Measurements from ENCODE around the gene ZDHHC15. TPM values are rescaled to one million over a fixed set of nuclear protein-coding genes. Genes with fewer than 3 reads are reported as not detected.
A peak's percentile ranks its signal among the peaks of the same experiment; 100 is the strongest.
"Not testable (repeated sequence)": the region's sequence is repeated elsewhere in the genome, so short reads cannot be mapped to it uniquely, and the experiment has no call there.

Gene ZDHHC15, protein sequence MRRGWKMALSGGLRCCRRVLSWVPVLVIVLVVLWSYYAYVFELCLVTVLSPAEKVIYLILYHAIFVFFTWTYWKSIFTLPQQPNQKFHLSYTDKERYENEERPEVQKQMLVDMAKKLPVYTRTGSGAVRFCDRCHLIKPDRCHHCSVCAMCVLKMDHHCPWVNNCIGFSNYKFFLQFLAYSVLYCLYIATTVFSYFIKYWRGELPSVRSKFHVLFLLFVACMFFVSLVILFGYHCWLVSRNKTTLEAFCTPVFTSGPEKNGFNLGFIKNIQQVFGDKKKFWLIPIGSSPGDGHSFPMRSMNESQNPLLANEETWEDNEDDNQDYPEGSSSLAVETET
- total RNA-seq, result under 1 TPM; 0.14 to 0.22 TPM

DNA sequence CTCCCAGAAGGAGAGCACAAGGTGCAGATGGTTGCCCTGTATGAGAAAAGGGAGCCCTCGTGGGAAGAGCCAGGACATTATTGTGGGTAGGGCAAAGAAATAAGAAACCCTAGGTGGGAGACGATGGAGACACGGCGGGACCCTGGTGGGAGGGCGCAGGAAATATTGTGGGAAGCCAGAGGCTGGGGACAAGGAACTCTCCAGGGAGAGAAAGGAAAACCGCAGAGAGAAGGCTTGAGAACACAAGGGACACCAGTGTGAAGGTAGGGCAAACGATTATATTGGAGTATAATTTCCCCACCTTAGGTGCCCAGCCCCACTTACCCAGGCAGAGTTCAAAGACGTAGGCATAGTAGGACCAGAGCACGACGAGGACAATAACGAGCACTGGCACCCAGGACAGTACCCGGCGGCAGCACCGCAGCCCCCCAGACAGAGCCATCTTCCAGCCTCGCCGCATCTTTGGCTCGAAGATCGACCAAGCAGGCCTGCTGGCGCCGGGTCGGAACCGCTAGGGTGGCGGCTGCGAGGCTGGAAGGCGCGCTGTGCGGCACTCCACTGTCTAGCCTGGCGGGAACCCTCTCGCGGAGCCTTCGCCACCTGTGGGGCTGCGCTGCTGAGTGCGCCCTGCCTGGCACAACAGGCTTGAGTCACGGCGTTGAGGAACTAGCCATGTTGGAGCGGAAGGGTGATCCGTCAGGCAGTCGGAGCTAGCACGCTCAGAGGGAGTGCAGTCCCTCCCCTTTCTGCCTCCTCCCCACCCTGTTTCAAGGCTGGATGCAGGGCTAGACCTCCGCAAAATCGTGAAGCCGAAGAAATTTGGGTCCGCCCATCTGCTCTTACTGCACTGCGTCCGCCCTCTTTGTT, at the start of gene ZDHHC15:
ZDHHC15 (minus strand) TSS at position 473 of the 867 bp plus-strand sequence; CDS start at position 460, 13 bp downstream.
- peaks cover 20% of the 10 kb centered on the region for H3K4me1 Mint-ChIP-seq (ENCODE audit: low read depth)
- no peaks in the 10 kb centered on the region for H3K9me3 Mint-ChIP-seq
- H3K4me3 Mint-ChIP-seq, result peak within 1 kb of the TSS; percentile 80
- ChIA-PET POLR2A (no interaction called here), CTCF (no interaction called here)
- peak within 1 kb of the TSS; percentile 42 for H3K27ac Mint-ChIP-seq
- no peaks in the 10 kb centered on the region for H3K36me3 Mint-ChIP-seq
- intact Hi-C loops (cut with micrococcal nuclease), result loop anchor here (2.0 to 5.0 kb wide), 2 partner anchors 248 to 365 kb away; partner anchors contain the start of genes ABCB7 and UPRT
- DNase-seq, result peak; percentile 70
- no peaks in the 10 kb centered on the region for H3K27me3 Mint-ChIP-seq

- H3K4me1 Mint-ChIP-seq (ENCODE audit: low read depth); CTCF ChIA-PET; H3K4me3 Mint-ChIP-seq; intact Hi-C loops (cut with micrococcal nuclease); H3K27ac Mint-ChIP-seq; POLR2A ChIA-PET; H3K27me3 Mint-ChIP-seq; DNase-seq; H3K36me3 Mint-ChIP-seq: not testable (repeated sequence)
- H3K9me3 Mint-ChIP-seq, result peaks cover 14% of the 10 kb centered on the region
These were observed 37.7 kb upstream of the ZDHHC15 start for GRCh38 chrX:75560544-75560943.

- Mint-ChIP-seq H3K4me1 (ENCODE audit: low read depth) (no peaks in the 10 kb centered on the region), H3K4me3 (no peak overlapping the region), H3K36me3 (peaks cover 2% of the 10 kb centered on the region), H3K9me3 (peaks cover 8% of the 10 kb centered on the region), H3K27ac (no peak overlapping the region), H3K27me3 (no peaks in the 10 kb centered on the region)
- DNase-seq, result no peak
- ChIA-PET CTCF (no interaction called here), POLR2A (no interaction called here)
- intact Hi-C loops (cut with micrococcal nuclease), result no loop called here
These were observed 24.9 kb upstream of the ZDHHC15 start for GRCh38 chrX:75547783-75548182.

GRCh38 chrX:75546724-75547511, 24.1 kb upstream of the ZDHHC15 start:
- ChIA-PET POLR2A (no interaction called here), CTCF (no interaction called here)
- no peak for DNase-seq
- Mint-ChIP-seq H3K4me1 (ENCODE audit: low read depth) (no peaks in the 10 kb centered on the region), H3K27ac (no peak overlapping the region), H3K4me3 (no peak overlapping the region), H3K27me3 (no peaks in the 10 kb centered on the region), H3K36me3 (peaks cover 2% of the 10 kb centered on the region), H3K9me3 (peaks cover 13% of the 10 kb centered on the region)
- intact Hi-C loops (cut with micrococcal nuclease), result no loop called here

- no peaks in the 10 kb centered on the region for H3K4me1 Mint-ChIP-seq (ENCODE audit: low read depth)
- CTCF ChIA-PET, result no interaction called here
- H3K36me3 Mint-ChIP-seq, result peaks cover 2% of the 10 kb centered on the region
- POLR2A ChIA-PET, result no interaction called here
- H3K4me3 Mint-ChIP-seq, result no peak overlapping the region
- intact Hi-C loops (cut with micrococcal nuclease), result no loop called here
- no peaks in the 10 kb centered on the region for H3K27me3 Mint-ChIP-seq
- no peak for DNase-seq
- no peak overlapping the region for H3K27ac Mint-ChIP-seq
- peaks cover 6% of the 10 kb centered on the region for H3K9me3 Mint-ChIP-seq
These were observed 21.9 kb upstream of the ZDHHC15 start for GRCh38 chrX:75544786-75545185.

- POLR2A ChIA-PET, result no interaction called here
- Mint-ChIP-seq H3K4me3 (no peak overlapping the region), H3K27ac (no peak overlapping the region), H3K4me1 (ENCODE audit: low read depth) (no peaks in the 10 kb centered on the region), H3K9me3 (peaks cover 4% of the 10 kb centered on the region), H3K27me3 (no peaks in the 10 kb centered on the region), H3K36me3 (no peaks in the 10 kb centered on the region)
- DNase-seq, result no peak
- intact Hi-C loops (cut with micrococcal nuclease), result no loop called here
- CTCF ChIA-PET, result no interaction called here
These were observed 38.9 kb downstream of the ZDHHC15 start for GRCh38 chrX:75483933-75484332.

DNA sequence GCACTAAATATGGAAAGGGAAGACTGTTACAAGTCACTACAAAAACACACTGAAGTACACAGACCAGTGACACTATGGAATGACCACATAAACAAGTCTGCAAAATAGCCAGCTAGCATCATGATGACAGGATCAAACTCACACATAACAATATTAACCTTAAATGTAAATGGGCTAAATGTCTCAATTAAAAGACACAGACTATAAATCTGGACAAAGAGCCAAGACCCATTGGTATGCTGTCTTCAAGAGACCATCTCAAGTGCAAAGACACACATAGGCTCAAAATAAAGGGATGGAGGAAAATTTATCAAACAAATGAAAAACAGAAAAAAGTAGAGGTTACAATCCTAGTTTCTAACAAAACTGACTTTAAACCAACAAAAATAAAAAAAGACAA, 61.1 kb downstream of the ZDHHC15 start:
- intact Hi-C loops (cut with micrococcal nuclease); H3K4me1 Mint-ChIP-seq (ENCODE audit: low read depth); DNase-seq; H3K27me3 Mint-ChIP-seq; CTCF ChIA-PET; POLR2A ChIA-PET; H3K4me3 Mint-ChIP-seq; H3K36me3 Mint-ChIP-seq; H3K27ac Mint-ChIP-seq: not testable (repeated sequence)
- peaks cover 32% of the 10 kb centered on the region for H3K9me3 Mint-ChIP-seq

DNA sequence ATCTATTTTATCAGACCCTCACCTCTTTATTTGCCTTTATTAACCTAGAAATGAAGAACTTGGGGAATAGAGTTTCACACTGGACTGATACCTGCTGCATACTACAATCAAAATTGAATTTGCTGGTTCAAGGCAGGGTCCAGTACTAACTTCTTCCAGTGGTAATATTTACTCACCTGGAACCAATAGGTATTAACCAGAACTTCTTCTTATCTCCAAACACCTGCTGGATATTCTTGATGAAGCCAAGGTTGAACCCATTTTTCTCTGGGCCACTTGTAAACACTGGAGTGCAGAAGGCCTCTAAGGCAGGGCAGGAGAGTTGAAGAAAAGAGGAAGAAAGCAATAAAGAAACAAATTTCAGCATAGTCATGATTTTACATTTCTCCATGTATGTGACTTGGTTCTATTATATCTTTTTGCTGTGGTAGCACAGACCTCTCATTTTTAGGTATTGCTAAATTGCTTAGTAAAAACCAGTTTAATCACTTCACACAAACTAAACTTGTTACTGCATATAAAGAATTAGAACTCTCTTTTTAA, 101.1 kb downstream of the ZDHHC15 start:
- Mint-ChIP-seq H3K4me3 (no peak overlapping the region), H3K9me3 (no peaks in the 10 kb centered on the region), H3K27me3 (no peaks in the 10 kb centered on the region), H3K36me3 (no peaks in the 10 kb centered on the region), H3K27ac (no peak overlapping the region), H3K4me1 (ENCODE audit: low read depth) (no peaks in the 10 kb centered on the region)
- ChIA-PET CTCF (no interaction called here), POLR2A (no interaction called here)
- intact Hi-C loops (cut with micrococcal nuclease), result no loop called here
- no peak for DNase-seq

- DNase-seq; POLR2A ChIA-PET; CTCF ChIA-PET; H3K27me3 Mint-ChIP-seq; H3K4me1 Mint-ChIP-seq (ENCODE audit: low read depth); intact Hi-C loops (cut with micrococcal nuclease); H3K27ac Mint-ChIP-seq; H3K4me3 Mint-ChIP-seq: not testable (repeated sequence)
- H3K9me3 Mint-ChIP-seq, result peaks cover 34% of the 10 kb centered on the region
- peaks cover 12% of the 10 kb centered on the region for H3K36me3 Mint-ChIP-seq
These were observed 115.7 kb downstream of the ZDHHC15 start for GRCh38 chrX:75407153-75407552.

GRCh38 chrX:75390470-75390869, 132.4 kb downstream of the ZDHHC15 start:
- H3K4me3 Mint-ChIP-seq, result no peak overlapping the region
- peaks cover 35% of the 10 kb centered on the region for H3K9me3 Mint-ChIP-seq
- no peaks in the 10 kb centered on the region for H3K27me3 Mint-ChIP-seq
- CTCF ChIA-PET, result no interaction called here
- no peak for DNase-seq
- peaks cover 4% of the 10 kb centered on the region for H3K36me3 Mint-ChIP-seq
- H3K27ac Mint-ChIP-seq, result no peak overlapping the region
- intact Hi-C loops (cut with micrococcal nuclease), result no loop called here
- POLR2A ChIA-PET, result no interaction called here
- H3K4me1 Mint-ChIP-seq (ENCODE audit: low read depth), result no peaks in the 10 kb centered on the region

GRCh38 chrX:75369721-75370120, 153.1 kb downstream of the ZDHHC15 start:
- Mint-ChIP-seq H3K9me3 (peaks cover 3% of the 10 kb centered on the region), H3K27ac (no peak overlapping the region), H3K4me3 (no peak overlapping the region), H3K4me1 (ENCODE audit: low read depth) (no peaks in the 10 kb centered on the region), H3K27me3 (no peaks in the 10 kb centered on the region), H3K36me3 (no peaks in the 10 kb centered on the region)
- DNase-seq, result no peak
- ChIA-PET POLR2A (no interaction called here), CTCF (no interaction called here)
- intact Hi-C loops (cut with micrococcal nuclease), result no loop called here

DNA sequence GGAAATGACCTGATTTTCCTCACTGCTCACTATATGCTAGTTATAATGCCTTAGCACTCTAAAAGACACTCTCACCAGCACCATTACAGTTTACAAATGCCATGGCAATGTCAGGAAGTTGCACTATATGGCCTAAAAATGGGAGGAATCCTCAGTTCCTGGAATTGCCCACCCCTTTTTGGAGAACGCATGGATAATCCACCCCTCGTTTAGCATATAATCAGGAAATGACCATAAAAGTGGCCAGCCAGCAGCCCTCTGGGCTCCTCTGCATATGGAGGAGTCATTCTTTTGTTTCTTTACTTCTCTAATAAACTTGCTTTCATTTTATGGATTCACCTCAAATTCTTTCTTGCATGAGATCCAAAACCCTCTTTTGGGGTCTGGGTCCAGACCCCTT, 156.0 kb downstream of the ZDHHC15 start:
- no peak for DNase-seq
- H3K4me3 Mint-ChIP-seq, result no peak overlapping the region
- peaks cover 8% of the 10 kb centered on the region for H3K9me3 Mint-ChIP-seq
- CTCF ChIA-PET, result no interaction called here
- intact Hi-C loops (cut with micrococcal nuclease), result no loop called here
- no peak overlapping the region for H3K27ac Mint-ChIP-seq
- no peaks in the 10 kb centered on the region for H3K4me1 Mint-ChIP-seq (ENCODE audit: low read depth)
- peaks cover 2% of the 10 kb centered on the region for H3K36me3 Mint-ChIP-seq
- no peaks in the 10 kb centered on the region for H3K27me3 Mint-ChIP-seq
- POLR2A ChIA-PET, result no interaction called here

All from activated CD4-positive, alpha-beta memory T cell treated with anti-CD3 and anti-CD28 coated beads for 36 hours (primary cell).